Fibroblast of villous mesenchyme (primary cell): Measurements from ENCODE around the gene ATP11A. TPM values are rescaled to one million over a fixed set of nuclear protein-coding genes. Genes with fewer than 3 reads are reported as not detected.

ENCODE experiments used
- DNase-seq: peaks from one replicate; pipeline ENCODE4 v3.0.0-alpha.2; 2010; ENCODE audit warnings: low read depth
- H3K4me3 ChIP-seq: 2 replicates; pipeline ENCODE4 v1.5.1; 2011; ENCODE audit warnings: low read depth, mild to moderate bottlenecking, low read length
- total RNA-seq: library from RNA; depleted of rRNA; stranded (reverse); fragments of >200 nt; gene quantifications from 2 replicates; pipeline ENCODE4 v1.2.3, GENCODE V29; 2012
- TF ChIP-seq, protein P1 (sequence below): IDR thresholded peaks from 2 replicates; pipeline ENCODE4 v1.5.1; 2012; ENCODE audit warnings: low read depth, mild to moderate bottlenecking, low read length; ENCODE audit not compliant: insufficient read depth

ATP11A gene
- total RNA-seq, 1 donor, result 6.9 TPM

DNA sequence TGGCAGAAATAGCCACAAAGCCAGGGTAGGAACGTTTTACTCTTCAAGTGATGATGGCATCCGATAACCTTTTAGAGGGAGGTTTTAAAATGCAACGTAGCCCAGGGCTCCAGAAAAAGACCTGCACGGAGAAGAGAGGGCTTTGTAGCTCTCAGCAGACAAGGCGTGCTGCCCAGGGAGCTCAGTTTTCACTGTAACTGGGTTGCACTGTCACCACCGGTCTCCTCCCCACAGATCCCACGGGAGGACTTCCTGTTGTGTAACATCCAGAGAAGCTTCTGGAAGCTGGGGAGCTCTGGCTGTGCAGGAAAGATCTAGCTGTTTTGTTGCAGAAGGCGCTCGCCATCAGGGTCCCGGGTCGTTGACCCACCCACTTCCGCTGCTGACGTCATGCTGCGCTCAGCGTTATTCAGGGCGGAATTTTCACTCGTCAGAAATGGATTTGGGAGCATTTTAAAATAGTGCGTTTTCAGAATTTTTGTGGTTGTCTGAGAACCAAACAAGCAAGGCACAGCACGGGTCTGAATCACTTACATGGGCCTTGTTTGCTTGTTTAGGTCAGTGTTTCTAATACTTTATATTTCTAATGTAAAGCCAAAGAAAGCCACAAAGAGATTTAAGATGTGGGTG, 50.8 kb downstream of the ATP11A start:
- peak overlapping the region; percentile 31 for H3K4me3 ChIP-seq
- TF ChIP-seq, protein P1, sequence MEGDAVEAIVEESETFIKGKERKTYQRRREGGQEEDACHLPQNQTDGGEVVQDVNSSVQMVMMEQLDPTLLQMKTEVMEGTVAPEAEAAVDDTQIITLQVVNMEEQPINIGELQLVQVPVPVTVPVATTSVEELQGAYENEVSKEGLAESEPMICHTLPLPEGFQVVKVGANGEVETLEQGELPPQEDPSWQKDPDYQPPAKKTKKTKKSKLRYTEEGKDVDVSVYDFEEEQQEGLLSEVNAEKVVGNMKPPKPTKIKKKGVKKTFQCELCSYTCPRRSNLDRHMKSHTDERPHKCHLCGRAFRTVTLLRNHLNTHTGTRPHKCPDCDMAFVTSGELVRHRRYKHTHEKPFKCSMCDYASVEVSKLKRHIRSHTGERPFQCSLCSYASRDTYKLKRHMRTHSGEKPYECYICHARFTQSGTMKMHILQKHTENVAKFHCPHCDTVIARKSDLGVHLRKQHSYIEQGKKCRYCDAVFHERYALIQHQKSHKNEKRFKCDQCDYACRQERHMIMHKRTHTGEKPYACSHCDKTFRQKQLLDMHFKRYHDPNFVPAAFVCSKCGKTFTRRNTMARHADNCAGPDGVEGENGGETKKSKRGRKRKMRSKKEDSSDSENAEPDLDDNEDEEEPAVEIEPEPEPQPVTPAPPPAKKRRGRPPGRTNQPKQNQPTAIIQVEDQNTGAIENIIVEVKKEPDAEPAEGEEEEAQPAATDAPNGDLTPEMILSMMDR, result no peak
- DNase-seq, result peak; percentile 99

- H3K4me3 ChIP-seq, result peak overlapping the region; percentile 31
- TF ChIP-seq, protein P1, result no peak
- peak; percentile 15 for DNase-seq
These were observed 51.4 kb downstream of the ATP11A start for GRCh38 chr13:112741185-112741755.

DNA sequence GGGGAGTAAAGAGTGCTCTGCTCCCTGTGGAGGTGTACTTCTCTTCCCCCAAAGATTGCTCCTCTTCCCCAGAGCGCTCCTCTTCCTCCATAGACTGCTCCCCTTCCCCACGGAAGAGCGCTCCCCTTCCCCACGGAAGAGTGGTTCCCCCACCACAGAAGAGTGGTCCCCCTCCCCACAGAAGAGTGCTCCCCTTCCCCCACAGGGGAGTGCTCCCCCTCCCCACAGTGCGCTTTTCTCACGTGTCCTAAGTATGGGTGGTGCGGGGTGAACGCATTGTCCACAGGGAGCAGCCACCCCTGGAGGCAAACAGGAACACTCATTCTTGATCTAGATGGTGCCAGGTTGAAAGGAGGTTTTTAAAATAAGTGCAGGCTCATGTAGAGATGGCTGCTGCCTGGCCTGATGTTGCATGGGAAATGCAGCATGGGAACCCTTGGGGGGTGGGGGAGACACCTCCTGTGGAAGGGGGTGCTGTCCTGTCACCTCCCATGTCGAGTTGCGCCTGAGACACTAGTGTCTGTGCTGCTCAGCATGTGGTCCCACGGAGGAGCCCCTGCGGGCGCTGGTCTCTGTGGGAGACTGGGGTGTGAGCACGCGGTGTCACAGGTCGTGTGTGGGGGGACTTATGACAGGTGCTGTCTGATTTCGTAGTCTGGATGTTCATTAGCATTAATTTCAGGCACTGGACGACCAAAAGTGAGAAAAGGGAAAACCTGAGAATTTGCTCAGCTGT, 52.2 kb downstream of the ATP11A start:
- TF ChIP-seq, protein P1, result no peak
- no peak for DNase-seq
- H3K4me3 ChIP-seq, result no peak overlapping the region

- TF ChIP-seq, protein P1, result no peak
- no peak overlapping the region for H3K4me3 ChIP-seq
- no peak for DNase-seq
These were observed 52.7 kb downstream of the ATP11A start for GRCh38 chr13:112742583-112742982.

DNA sequence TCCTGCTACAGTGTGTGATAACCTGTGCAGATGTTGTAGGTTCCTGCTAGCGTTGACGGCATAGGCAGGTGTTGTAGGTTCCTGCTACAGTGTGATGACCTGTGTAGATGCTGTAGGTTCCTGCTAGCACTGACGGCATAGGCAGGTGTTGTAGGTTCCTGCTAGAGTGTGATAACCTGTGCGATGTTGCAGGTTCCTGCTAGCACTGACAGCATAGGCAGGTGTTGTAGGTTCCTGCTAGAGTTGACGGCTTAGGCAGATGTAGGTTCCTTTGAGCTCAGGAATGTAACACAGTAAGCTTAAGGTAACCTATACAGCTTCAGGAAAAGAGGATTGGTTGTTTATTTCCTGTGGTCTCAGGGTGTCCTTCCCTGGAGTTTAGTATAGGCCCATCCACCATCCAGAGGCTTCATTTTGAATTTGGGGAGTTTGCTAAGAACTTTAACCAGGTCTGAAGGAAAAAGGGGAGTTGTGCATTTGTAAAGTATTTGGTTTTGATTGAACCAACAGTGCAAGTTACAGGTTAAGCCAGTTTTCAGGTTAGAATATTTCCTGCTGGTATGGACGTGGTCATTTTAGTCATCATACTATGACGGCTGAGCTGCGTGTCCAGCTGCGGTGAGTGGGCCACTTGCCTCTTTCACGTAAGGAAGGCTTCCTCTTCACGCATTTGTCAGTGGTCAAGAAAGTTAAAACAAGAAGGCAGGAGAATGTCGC, 53.8 kb downstream of the ATP11A start:
- no peak for DNase-seq
- TF ChIP-seq, protein P1, result no peak
- H3K4me3 ChIP-seq, result no peak overlapping the region

DNA sequence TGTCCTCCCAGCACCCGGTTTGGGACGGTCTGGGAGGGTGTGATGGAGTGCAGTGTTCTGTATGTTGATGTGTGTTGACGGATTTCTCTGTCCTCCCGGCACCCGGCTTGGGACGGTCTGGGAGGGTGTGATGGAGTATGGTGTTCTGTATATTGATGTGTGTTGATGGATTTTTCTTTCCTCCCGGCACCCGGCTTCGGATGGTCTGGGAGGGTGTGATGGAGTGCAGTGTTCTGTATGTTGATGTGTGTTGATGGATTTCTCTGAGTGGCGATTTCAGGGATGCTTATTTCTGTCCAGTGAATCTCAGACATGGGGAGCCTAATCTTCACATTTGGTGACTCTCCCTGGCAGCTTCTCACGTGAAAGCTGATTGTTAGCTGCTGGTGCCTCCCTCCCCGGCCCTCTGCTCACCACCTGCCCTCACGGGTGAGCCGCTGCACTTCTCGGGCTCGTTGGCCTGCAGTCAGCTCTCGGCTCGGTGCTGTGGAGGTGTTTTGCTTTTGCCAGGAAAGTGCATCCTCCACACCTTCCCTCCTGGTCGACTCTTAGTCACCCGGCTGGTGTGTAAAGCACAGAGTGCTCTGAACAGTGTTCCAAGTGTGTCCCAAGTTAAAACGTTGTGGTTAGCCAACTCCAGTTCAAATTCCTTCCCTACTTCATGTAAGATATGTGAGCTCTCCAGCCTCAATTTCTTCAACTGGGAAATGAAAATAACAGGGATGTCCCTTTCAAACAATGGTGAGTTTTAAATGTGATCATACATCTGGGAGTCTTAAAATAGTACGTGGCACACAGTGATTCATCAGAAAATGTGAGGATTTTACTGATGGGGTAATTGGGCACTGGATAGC, 54.6 kb downstream of the ATP11A start:
- peak; percentile 54 for DNase-seq

More for the DNA sequence above, 54.6 kb downstream of the ATP11A start:
- no peak overlapping the region for H3K4me3 ChIP-seq
- TF ChIP-seq, protein P1, result no peak
